DOHH2 (cell line): Measurements from ENCODE around the gene CLIC5.

Experiments used
- H3F3A ChIP-seq: fragments of 200-600 bp; sonication (generic), shearing (Covaris generic); 2 replicates; pipeline ENCODE4 v1.6.0; 2016; ENCODE audit warnings: antibody characterized with exemption, mild to moderate bottlenecking; ENCODE audit not compliant: control insufficient read depth, insufficient read depth
- H3K27ac ChIP-seq: fragments of 200-600 bp; sonication (generic); 2 replicates; pipeline ENCODE4 v1.5.1; 2014; ENCODE audit warnings: low read depth, mild to moderate bottlenecking, low read length, moderate library complexity
- H3K27me3 ChIP-seq: fragments of 200-600 bp; sonication (generic); 2 replicates; pipeline ENCODE4 v1.6.1; 2014; ENCODE audit warnings: mild to moderate bottlenecking, low read length, mixed read lengths; ENCODE audit not compliant: control insufficient read depth
- H3K36me3 ChIP-seq: fragments of 200-600 bp; sonication (generic); 2 replicates; pipeline ENCODE4 v1.6.1; 2014; ENCODE audit warnings: mild to moderate bottlenecking, low read length, moderate library complexity, mixed read lengths; ENCODE audit not compliant: control insufficient read depth
- H3K4me1 ChIP-seq: fragments of 200-600 bp; sonication (generic); 2 replicates; pipeline ENCODE4 v1.6.1; 2014; ENCODE audit warnings: mild to moderate bottlenecking, low read length, mixed read lengths; ENCODE audit not compliant: control insufficient read depth
- H3K4me2 ChIP-seq: fragments of 200-600 bp; sonication (generic); 2 replicates; pipeline ENCODE4 v1.6.0; 2014; ENCODE audit warnings: mild to moderate bottlenecking, low read length, moderate library complexity
- H3K4me3 ChIP-seq: fragments of 200-600 bp; sonication (generic); 2 replicates; pipeline ENCODE4 v1.5.1; 2014; ENCODE audit warnings: mild to moderate bottlenecking, low read length, mixed read lengths
- H3K79me2 ChIP-seq: fragments of 200-600 bp; sonication (generic); 2 replicates; pipeline ENCODE4 v1.6.1; 2014; ENCODE audit warnings: mild to moderate bottlenecking, low read length, mixed read lengths; ENCODE audit not compliant: control insufficient read depth
- H3K9me2 ChIP-seq: fragments of 200-600 bp; sonication (generic); replicated peaks from 2 replicates; pipeline ENCODE4 v1.6.1; 2014; ENCODE audit warnings: mild to moderate bottlenecking, low read length, mixed read lengths; ENCODE audit not compliant: control insufficient read depth
- H3K9me3 ChIP-seq: fragments of 200-600 bp; sonication (generic); 2 replicates; pipeline ENCODE4 v1.6.1; 2014; ENCODE audit warnings: antibody characterized with exemption, low read length, mixed read lengths; ENCODE audit not compliant: control insufficient read depth, insufficient read depth
- H4K20me1 ChIP-seq: fragments of 200-600 bp; sonication (generic); 2 replicates; pipeline ENCODE4 v1.6.0; 2014; ENCODE audit warnings: low read depth, mild to moderate bottlenecking, antibody characterized with exemption, low read length, moderate library complexity; ENCODE audit not compliant: control insufficient read depth, insufficient read depth
- CTCF ChIP-seq: fragments of 200-600 bp; sonication (generic); IDR thresholded peaks from one replicate; pipeline ENCODE4 v1.5.1; 2014; ENCODE audit warnings: antibody characterized with exemption, mild to moderate bottlenecking, low read depth, low read length; ENCODE audit not compliant: poor library complexity, severe bottlenecking
- EZH2phosphoT487 ChIP-seq: fragments of 200-600 bp; sonication (generic); IDR thresholded peaks from 2 replicates; pipeline ENCODE4 v1.6.1; 2017; ENCODE audit warnings: borderline replicate concordance, mild to moderate bottlenecking, antibody characterized with exemption, low read length, moderate library complexity, mixed read lengths

CLIC5 gene

GRCh38 chr6:46010270-46010669 is 5.4 kb downstream of the CLIC5 start:
- H3K27ac ChIP-seq: no peak overlapping the region
- no peaks in the 10 kb centered on the region for H4K20me1 ChIP-seq
- H3K4me3 ChIP-seq: no peak overlapping the region
- H3F3A ChIP-seq: no peaks in the 10 kb centered on the region
- H3K9me3 ChIP-seq: no peaks in the 10 kb centered on the region
- no peaks in the 10 kb centered on the region for H3K9me2 ChIP-seq
- no peaks in the 10 kb centered on the region for H3K36me3 ChIP-seq
- no peaks in the 10 kb centered on the region for H3K4me1 ChIP-seq
- no peak overlapping the region for H3K4me2 ChIP-seq
- H3K27me3 ChIP-seq: no peaks in the 10 kb centered on the region
- H3K79me2 ChIP-seq: no peaks in the 10 kb centered on the region
- TF ChIP-seq EZH2phosphoT487 (no peak), CTCF (no peak)

- Histone ChIP-seq H3K79me2 (no peaks in the 10 kb centered on the region), H3K36me3 (no peaks in the 10 kb centered on the region), H3K4me1 (no peaks in the 10 kb centered on the region), H3K27me3 (no peaks in the 10 kb centered on the region), H3K9me3 (no peaks in the 10 kb centered on the region), H3K27ac (no peak overlapping the region), H3K4me3 (no peak overlapping the region), H4K20me1 (no peaks in the 10 kb centered on the region), H3K4me2 (no peak overlapping the region), H3F3A (no peaks in the 10 kb centered on the region), H3K9me2 (no peaks in the 10 kb centered on the region)
- no peak for TF ChIP-seq EZH2phosphoT487
These were observed 13.4 kb downstream of the CLIC5 start for GRCh38 chr6:46002264-46002663.

GRCh38 chr6:46000905-46001304 is 14.8 kb downstream of the CLIC5 start:
- Histone ChIP-seq H4K20me1 (no peaks in the 10 kb centered on the region), H3K36me3 (no peaks in the 10 kb centered on the region), H3K79me2 (no peaks in the 10 kb centered on the region), H3F3A (no peaks in the 10 kb centered on the region), H3K9me3 (no peaks in the 10 kb centered on the region), H3K27me3 (no peaks in the 10 kb centered on the region), H3K9me2 (no peaks in the 10 kb centered on the region), H3K4me2 (no peak overlapping the region), H3K27ac (no peak overlapping the region), H3K4me1 (no peaks in the 10 kb centered on the region), H3K4me3 (no peak overlapping the region)
- TF ChIP-seq CTCF: no peak
- TF ChIP-seq EZH2phosphoT487: no peak

GRCh38 chr6:45998524-45998923 is 17.1 kb downstream of the CLIC5 start:
- no peaks in the 10 kb centered on the region for H3K9me3 ChIP-seq
- no peaks in the 10 kb centered on the region for H4K20me1 ChIP-seq
- no peaks in the 10 kb centered on the region for H3K36me3 ChIP-seq
- H3K9me2 ChIP-seq: no peaks in the 10 kb centered on the region
- H3F3A ChIP-seq: no peaks in the 10 kb centered on the region
- H3K27me3 ChIP-seq: no peaks in the 10 kb centered on the region
- H3K4me3 ChIP-seq: no peak overlapping the region
- H3K27ac ChIP-seq: no peak overlapping the region
- TF ChIP-seq CTCF (no peak), EZH2phosphoT487 (no peak)
- no peak overlapping the region for H3K4me2 ChIP-seq
- H3K79me2 ChIP-seq: no peaks in the 10 kb centered on the region
- no peaks in the 10 kb centered on the region for H3K4me1 ChIP-seq
